C4-2B (cell line): ENCODE results near the gene TRMO.
"Not testable (repeated sequence)": the region's sequence is repeated elsewhere in the genome, so short reads cannot be mapped to it uniquely, and the experiment has no call there.

Experiments
- CTCF ChIP-seq: fragments of 450-650 bp; conservative IDR thresholded peaks from 2 replicates; pipeline ENCODE4 v1.5.1; 2017; ENCODE audit warnings: mild to moderate bottlenecking
- ZFX ChIP-seq: fragments of 450-650 bp; IDR thresholded peaks from 2 replicates; pipeline ENCODE4 v1.6.1; 2017

GRCh38 chr9:97945470-97945869 is 23.2 kb upstream of the TRMO start:
- TF ChIP-seq CTCF, ZFX: not testable (repeated sequence)
